ENCODE data around the gene SMCHD1. TPM values are rescaled to one million over a fixed set of nuclear protein-coding genes. Genes with fewer than 3 reads are reported as not detected.
A peak's percentile ranks its signal among the peaks of the same experiment; 100 is the strongest.

Gene SMCHD1
- total RNA-seq, 4 donors from 2014 or later, result 59.8 to 96.5 (median 73.6) TPM

DNA sequence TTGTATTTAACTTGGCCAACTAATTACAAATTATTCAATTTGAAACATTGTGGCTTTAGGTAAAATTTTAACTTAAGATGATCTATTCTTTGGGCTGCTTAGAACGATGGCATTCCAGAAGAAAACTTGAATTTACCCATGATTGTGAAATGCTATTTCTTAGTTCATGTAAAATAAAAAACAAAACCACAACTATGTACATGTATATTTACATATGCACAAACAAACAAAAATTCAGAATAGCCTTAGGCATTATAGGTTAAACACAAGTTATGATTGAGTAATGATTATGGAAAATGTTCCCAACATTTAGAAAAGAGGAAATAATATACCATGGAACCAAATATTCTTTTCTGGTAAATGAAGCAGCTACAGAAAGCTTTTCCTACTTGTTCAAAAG is 3.5 kb upstream of the SMCHD1 start:
- Histone ChIP-seq H3K4me3 (no peak overlapping the region), H3K36me3 (no peaks in the 10 kb centered on the region), H3K27ac (no peak overlapping the region), H3K9me3 (no peaks in the 10 kb centered on the region), H3K27me3 (no peaks in the 10 kb centered on the region), H3K4me1 (peaks cover 0 to 17% (median 3%) of the 10 kb centered on the region in 4 donors)
- TF ChIP-seq EP300 (IDR thresholded peaks at IDR 0.05), result no peak
- WGBS, 2 donors, result 79 to 84% methylated on average over 1 of the region's 1 CpG
- no peak for DNase-seq (ENCODE audit: low spot score in 2 of 2)

- no peak for DNase-seq (ENCODE audit: low spot score in 2 of 2)
- Histone ChIP-seq H3K4me1 (peaks cover 0 to 32% (median 12%) of the 10 kb centered on the region in 4 donors), H3K9me3 (no peaks in the 10 kb centered on the region), H3K36me3 (no peaks in the 10 kb centered on the region), H3K4me3 (no peak overlapping the region), H3K27me3 (no peaks in the 10 kb centered on the region), H3K27ac (peak overlapping the region in 1 of 4 donors; percentile 99)
- 61 to 75% methylated on average over 4 of the region's 4 CpGs for WGBS, 2 donors
- TF ChIP-seq CTCF (IDR thresholded peaks at IDR 0.05), result no peak
- TF ChIP-seq EP300 (IDR thresholded peaks at IDR 0.05), result no peak
- no peak for TF ChIP-seq POLR2A (IDR thresholded peaks at IDR 0.05)
Measured at GRCh38 chr18:2653467-2653866, 2.1 kb upstream of the SMCHD1 start.

- Histone ChIP-seq H3K27me3 (no peaks in the 10 kb centered on the region), H3K4me3 (peak overlapping the region; percentile 67 to 99 (median 88)), H3K9me3 (no peaks in the 10 kb centered on the region), H3K27ac (peak overlapping the region; percentile 95 to 100 (median 99)), H3K4me1 (peaks cover 0 to 41% (median 17%) of the 10 kb centered on the region in 4 donors), H3K36me3 (no peaks in the 10 kb centered on the region)
- WGBS, 2 donors, result 39 to 40% methylated on average over 13 of the region's 13 CpGs
- TF ChIP-seq CTCF (IDR thresholded peaks at IDR 0.05) (no peak), EP300 (IDR thresholded peaks at IDR 0.05) (no peak), POLR2A (IDR thresholded peaks at IDR 0.05) (no peak)
- DNase-seq (ENCODE audit: low spot score in 2 of 2), result no peak
Measured at GRCh38 chr18:2654169-2654927, 1.2 kb upstream of the SMCHD1 start.

DNA sequence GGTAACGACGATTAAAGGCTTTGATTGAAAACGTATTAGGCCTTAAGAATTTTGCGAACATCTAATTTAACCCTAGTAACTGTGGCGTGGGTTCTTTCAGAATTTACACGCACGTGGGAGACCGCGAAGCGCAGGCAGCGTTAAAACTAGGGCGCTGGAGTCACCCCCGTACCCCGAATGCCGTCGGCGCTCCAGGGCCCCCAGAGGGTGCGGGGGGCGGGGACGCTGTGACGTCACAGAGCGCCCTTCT is 673 bp upstream of the SMCHD1 start:
- no peaks in the 10 kb centered on the region for H3K27me3 ChIP-seq
- 0 to 4% methylated on average over 22 of the region's 22 CpGs for WGBS, 2 donors
- peak overlapping the region; percentile 95 to 100 (median 99) for H3K27ac ChIP-seq
- H3K4me1 ChIP-seq, result peaks cover 0 to 42% (median 18%) of the 10 kb centered on the region in 4 donors
- no peak for DNase-seq (ENCODE audit: low spot score in 2 of 2)
- TF ChIP-seq POLR2A (IDR thresholded peaks at IDR 0.05) (no peak), EP300 (IDR thresholded peaks at IDR 0.05) (no peak), CTCF (IDR thresholded peaks at IDR 0.05) (no peak)
- no peaks in the 10 kb centered on the region for H3K9me3 ChIP-seq
- peak overlapping the region; percentile 67 to 99 (median 88) for H3K4me3 ChIP-seq
- H3K36me3 ChIP-seq, result no peaks in the 10 kb centered on the region

DNA sequence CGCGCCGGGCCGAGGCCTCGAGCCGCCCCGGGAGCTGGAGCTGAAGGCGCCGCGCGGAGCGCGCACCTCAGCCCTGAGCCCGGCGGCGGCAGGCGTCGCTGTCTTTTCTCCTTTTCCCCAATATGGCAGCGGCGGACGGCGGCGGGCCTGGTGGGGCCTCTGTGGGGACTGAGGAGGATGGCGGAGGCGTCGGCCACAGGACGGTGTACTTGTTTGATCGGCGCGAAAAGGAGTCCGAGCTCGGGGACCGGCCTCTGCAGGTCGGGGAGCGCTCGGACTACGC is 369 bp downstream of the SMCHD1 start:
- Histone ChIP-seq H3K4me3 (peak overlapping the region; percentile 67 to 99 (median 87)), H3K27ac (peak overlapping the region; percentile 95 to 100 (median 99)), H3K4me1 (peaks cover 0 to 46% (median 18%) of the 10 kb centered on the region in 4 donors), H3K36me3 (no peaks in the 10 kb centered on the region), H3K9me3 (no peaks in the 10 kb centered on the region), H3K27me3 (no peaks in the 10 kb centered on the region)
- WGBS, 2 donors, result 0 to 2% methylated on average over 24 to 30 of the region's 37 CpGs
- DNase-seq (ENCODE audit: low spot score in 2 of 2), result no peak
- TF ChIP-seq CTCF (IDR thresholded peaks at IDR 0.05) (peak in 1 of 5 experiments; percentile 7), POLR2A (IDR thresholded peaks at IDR 0.05) (no peak)

Measured in tibial nerve (tissue), 4 donors.